ENCODE data around the gene TNFAIP8L2.

The TNFAIP8L2 gene

GRCh38 chr1:151146072-151146411, 10.4 kb upstream of the TNFAIP8L2 start:
- TF ChIP-seq, protein P1, sequence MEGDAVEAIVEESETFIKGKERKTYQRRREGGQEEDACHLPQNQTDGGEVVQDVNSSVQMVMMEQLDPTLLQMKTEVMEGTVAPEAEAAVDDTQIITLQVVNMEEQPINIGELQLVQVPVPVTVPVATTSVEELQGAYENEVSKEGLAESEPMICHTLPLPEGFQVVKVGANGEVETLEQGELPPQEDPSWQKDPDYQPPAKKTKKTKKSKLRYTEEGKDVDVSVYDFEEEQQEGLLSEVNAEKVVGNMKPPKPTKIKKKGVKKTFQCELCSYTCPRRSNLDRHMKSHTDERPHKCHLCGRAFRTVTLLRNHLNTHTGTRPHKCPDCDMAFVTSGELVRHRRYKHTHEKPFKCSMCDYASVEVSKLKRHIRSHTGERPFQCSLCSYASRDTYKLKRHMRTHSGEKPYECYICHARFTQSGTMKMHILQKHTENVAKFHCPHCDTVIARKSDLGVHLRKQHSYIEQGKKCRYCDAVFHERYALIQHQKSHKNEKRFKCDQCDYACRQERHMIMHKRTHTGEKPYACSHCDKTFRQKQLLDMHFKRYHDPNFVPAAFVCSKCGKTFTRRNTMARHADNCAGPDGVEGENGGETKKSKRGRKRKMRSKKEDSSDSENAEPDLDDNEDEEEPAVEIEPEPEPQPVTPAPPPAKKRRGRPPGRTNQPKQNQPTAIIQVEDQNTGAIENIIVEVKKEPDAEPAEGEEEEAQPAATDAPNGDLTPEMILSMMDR (conservative IDR thresholded peaks at IDR 0.05; ENCODE audit: low read length) = no peak

DNA sequence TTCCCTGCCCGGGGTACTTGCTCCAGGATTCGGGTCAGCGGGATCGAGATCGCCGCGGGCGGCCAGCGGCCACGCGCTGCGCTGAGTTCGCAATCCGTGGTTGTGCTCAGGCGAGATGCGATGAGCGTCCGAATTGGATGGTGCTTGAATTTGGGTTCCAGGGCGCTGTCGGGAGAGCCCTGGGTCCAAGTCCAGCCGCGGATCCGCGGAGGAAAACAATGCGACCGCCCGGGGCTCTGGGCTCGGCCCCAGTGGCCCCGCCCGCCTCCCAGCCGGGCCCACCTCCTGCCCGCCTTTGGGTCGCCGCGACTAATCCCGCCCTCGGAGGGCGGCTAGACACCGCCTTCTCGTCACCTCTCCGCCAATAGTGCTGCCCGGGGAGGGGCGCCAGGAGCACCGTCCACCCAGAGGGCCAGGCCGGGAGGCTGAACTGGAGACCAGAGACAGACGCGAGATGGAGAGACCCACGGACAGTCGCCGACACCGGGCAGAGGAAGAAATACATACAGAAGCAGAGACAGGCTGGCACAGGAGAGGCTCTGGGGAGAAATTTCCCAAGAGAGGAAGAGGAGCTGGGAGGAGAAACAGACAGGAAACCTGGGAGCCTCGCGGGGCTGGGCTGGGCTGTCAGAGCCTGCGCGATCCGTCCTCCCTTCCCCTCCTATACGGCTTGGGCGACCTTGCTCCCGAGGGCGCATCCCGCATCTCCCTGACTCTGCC, 9.9 kb upstream of the TNFAIP8L2 start, which contains the start of gene SEMA6C:
Gene SEMA6C (minus strand): TSS at position 220 of the 720 bp plus-strand sequence. CDS start 4,010 bp downstream, outside the sequence.
- peak; percentile 86 for DNase-seq (ENCODE audit: low read depth)
- TF ChIP-seq, protein P1 (conservative IDR thresholded peaks at IDR 0.05; ENCODE audit: low read length) = no peak
- peak within 1 kb of the TSS; percentile 79 for H3K4me3 ChIP-seq (ENCODE audit: low read length)

More at GRCh38 chr1:151146072-151146411, 10.4 kb upstream of the TNFAIP8L2 start:
- DNase-seq (ENCODE audit: low read depth) = no peak
- H3K4me3 ChIP-seq (ENCODE audit: low read length) = peak overlapping the region; percentile 79

- DNase-seq (ENCODE audit: low read depth) = peak; percentile 16
- TF ChIP-seq, protein P1 (conservative IDR thresholded peaks at IDR 0.05; ENCODE audit: low read length) = no peak
- peak overlapping the region; percentile 67 for H3K4me3 ChIP-seq (ENCODE audit: low read length)
These were observed 9.3 kb upstream of the TNFAIP8L2 start for GRCh38 chr1:151147132-151147503.

DNA sequence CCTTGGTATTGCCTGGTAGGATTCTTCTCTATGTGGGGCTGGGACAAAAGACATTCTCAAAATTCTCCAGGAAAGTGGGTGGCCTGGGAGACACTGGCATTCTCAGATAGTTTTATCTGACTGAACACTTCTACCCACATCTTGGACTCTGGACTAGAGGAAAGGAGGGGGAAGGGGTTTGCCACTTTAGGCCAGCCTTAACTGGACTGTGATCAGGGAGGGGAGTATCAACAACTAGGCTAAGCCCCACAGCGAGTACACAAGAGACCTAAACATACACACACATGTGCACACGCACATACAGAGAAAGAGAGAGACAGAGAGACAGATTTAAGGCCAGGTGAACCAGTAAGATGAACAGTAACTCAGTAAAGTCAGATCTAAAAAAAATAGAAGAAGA, 8.8 kb upstream of the TNFAIP8L2 start:
- TF ChIP-seq, protein P1 (conservative IDR thresholded peaks at IDR 0.05; ENCODE audit: low read length) = no peak
- DNase-seq (ENCODE audit: low read depth) = no peak
- H3K4me3 ChIP-seq (ENCODE audit: low read length) = no peak overlapping the region

DNA sequence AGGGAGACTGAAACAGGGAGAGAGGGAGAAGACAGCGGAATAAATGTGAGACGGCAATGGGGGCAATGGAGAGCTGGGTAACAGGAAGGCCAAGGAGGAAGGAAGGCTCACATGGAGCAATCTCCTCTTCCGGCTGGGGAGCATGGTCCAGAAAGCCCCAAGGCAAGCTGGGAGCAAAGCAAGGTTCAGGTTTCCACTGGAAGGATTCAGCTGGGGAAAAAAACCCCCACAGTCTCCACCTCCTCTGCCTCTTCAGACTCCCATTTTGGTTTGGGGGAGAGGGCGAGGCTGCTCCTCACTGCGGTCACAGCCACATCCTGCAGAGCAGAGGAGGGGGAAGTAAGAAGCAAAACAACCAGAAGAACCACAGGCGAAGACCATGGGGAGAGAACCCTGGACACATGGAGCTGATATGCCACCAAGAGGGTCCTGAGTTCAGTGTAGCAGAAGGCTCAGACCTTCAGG, 650 bp downstream of the TNFAIP8L2 start:
- no peak overlapping the region for H3K4me3 ChIP-seq (ENCODE audit: low read length)
- TF ChIP-seq, protein P1 (conservative IDR thresholded peaks at IDR 0.05; ENCODE audit: low read length) = no peak
- DNase-seq (ENCODE audit: low read depth) = no peak

- H3K4me3 ChIP-seq (ENCODE audit: low read length) = no peak overlapping the region
- TF ChIP-seq, protein P1 (conservative IDR thresholded peaks at IDR 0.05; ENCODE audit: low read length) = no peak
- no peak for DNase-seq (ENCODE audit: low read depth)
These were observed 1.9 kb downstream of the TNFAIP8L2 start for GRCh38 chr1:151158326-151158725.

DNA sequence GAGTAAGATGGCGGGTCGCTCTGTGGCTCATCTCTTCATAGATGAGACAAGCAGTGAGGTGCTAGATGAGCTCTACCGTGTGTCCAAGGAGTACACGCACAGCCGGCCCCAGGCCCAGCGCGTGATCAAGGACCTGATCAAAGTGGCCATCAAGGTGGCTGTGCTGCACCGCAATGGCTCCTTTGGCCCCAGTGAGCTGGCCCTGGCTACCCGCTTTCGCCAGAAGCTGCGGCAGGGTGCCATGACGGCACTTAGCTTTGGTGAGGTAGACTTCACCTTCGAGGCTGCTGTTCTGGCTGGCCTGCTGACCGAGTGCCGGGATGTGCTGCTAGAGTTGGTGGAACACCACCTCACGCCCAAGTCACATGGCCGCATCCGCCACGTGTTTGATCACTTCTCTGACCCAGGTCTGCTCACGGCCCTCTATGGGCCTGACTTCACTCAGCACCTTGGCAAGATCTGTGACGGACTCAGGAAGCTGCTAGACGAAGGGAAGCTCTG, 2.4 kb downstream of the TNFAIP8L2 start:
- no peak for DNase-seq (ENCODE audit: low read depth)
- TF ChIP-seq, protein P1 (conservative IDR thresholded peaks at IDR 0.05; ENCODE audit: low read length) = no peak
- H3K4me3 ChIP-seq (ENCODE audit: low read length) = no peak overlapping the region

Measured in AG10803 (cell line).